NCI-H2227 (cell line): ENCODE results near the gene CPM.
"Not testable (repeated sequence)": the region's sequence is repeated elsewhere in the genome, so short reads cannot be mapped to it uniquely, and the experiment has no call there.

ENCODE experiments used
- DNase-seq: peaks from one replicate; lab custom pipeline; 2025; ENCODE audit not compliant: unreplicated experiment; lab: John Stamatoyannopoulos, UW

The CPM gene

GRCh38 chr12:68831751-68832503 lies 101.0 kb downstream of the CPM start:
- DNase-seq, result no peak

GRCh38 chr12:68831272-68831671 lies 101.7 kb downstream of the CPM start:
- no peak for DNase-seq

GRCh38 chr12:68828672-68829068 lies 104.3 kb downstream of the CPM start:
- DNase-seq, result no peak

GRCh38 chr12:68827895-68828671 lies 104.9 kb downstream of the CPM start:
- DNase-seq, result no peak

- DNase-seq, result no peak
These were observed 107.3 kb downstream of the CPM start for GRCh38 chr12:68825569-68826217.

DNA sequence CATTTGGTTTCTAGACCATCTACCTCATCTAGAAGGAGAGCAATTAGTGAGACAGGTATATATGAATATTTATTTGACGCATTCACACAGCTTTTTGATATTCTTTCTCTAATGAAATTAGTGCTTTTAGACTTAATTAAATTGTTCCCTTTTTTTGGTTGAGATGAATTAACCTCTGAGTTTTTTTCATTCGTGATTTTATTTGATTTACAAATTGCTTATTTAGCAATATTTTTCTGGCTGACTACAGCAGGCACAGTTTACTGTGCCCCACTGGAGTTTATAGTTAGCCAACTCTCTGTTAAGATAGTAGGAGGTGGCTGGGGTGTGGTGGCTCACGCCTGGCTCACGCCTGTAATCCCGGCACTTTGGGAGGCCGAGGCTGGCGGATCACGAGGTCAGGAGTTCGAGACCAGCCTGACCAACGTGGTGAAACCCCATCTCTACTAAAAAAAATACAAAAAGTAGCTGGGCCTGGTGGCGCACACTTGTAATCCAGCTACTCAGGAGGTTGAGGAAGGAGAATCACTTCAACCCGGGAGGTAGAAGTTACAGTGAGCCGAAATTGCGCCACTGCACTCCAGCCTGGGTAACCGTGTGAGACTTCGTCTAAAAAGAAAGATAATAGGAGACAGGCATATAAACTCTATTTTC lies 108.2 kb downstream of the CPM start:
- DNase-seq, result no peak

GRCh38 chr12:68824131-68824530 lies 108.8 kb downstream of the CPM start:
- DNase-seq, result no peak

GRCh38 chr12:68823696-68824095 lies 109.3 kb downstream of the CPM start:
- DNase-seq, result no peak

DNA sequence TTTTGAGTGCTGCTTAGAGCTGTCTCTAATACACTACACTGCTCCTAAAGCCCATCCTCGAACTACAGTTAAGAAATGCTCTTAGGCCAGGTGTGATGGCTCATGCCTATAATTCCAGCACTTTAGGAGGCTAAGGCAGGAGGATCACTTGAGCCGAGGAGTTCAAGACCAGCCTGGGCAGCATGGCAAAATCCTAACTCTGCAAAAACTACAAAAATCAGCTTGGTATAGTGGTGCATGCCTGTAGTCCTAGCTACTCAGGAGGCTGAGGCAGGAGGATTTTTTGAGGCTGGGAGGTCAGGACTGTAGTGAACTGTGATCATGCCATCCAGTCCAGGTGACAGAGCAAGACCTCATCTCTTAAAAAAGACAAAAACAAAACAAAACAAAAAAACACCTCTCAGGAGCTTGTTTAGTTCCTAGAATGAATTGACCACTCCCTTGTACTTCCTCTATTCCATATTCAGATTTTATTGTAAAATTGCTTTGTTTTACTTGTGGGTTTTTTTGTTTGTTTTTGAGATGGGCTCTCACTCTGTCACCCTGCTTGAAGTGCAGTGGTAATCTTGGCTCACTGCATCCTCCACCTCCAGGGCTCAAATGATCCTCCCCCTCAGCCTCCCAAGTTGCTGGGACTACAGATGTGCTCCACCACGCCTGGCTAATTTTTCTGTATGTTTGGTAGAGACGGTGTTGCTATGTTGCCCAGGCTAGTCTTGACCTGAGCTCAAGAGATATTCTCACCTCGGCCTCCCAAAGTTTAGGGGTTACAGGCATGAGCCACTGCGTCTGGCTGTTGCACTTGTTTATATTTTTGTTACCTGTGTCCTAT lies 111.4 kb downstream of the CPM start:
- DNase-seq, result no peak

- DNase-seq, result not testable (repeated sequence)
These were observed 113.5 kb downstream of the CPM start for GRCh38 chr12:68819481-68819880.

GRCh38 chr12:68815928-68816800 lies 116.8 kb downstream of the CPM start:
- no peak for DNase-seq

DNA sequence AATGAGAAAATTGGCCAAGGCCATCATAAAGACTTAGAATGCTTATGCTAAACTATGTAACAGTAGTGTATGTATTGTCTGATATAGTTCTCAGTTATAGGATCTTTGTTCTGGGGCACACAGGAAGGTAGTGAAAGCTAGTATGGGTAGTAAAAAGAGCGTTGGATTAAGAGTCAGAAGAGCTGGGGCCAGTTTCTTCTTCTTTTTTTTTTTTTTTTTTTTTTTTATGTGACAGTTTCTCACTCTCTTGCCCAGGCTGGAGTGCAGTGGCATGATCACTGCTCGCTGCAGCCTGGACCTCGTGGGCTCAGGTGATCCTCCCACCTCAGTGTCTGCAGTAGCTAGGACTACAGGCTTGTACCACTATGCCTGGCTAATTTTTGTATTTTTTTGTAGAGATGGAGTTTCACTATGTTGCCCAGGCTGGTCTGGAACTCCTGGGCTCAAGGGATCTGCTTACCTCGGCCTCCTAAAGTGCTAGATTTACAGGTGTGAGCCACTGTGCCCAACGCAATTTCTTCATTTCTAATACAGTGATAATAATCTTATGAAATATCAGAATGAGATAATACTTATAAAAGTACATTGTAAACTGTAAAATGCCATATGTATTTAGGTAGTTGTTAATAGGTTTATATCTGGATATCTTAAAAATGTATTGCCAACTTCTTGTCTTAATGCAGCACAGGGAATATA lies 117.6 kb downstream of the CPM start:
- DNase-seq, result no peak

DNA sequence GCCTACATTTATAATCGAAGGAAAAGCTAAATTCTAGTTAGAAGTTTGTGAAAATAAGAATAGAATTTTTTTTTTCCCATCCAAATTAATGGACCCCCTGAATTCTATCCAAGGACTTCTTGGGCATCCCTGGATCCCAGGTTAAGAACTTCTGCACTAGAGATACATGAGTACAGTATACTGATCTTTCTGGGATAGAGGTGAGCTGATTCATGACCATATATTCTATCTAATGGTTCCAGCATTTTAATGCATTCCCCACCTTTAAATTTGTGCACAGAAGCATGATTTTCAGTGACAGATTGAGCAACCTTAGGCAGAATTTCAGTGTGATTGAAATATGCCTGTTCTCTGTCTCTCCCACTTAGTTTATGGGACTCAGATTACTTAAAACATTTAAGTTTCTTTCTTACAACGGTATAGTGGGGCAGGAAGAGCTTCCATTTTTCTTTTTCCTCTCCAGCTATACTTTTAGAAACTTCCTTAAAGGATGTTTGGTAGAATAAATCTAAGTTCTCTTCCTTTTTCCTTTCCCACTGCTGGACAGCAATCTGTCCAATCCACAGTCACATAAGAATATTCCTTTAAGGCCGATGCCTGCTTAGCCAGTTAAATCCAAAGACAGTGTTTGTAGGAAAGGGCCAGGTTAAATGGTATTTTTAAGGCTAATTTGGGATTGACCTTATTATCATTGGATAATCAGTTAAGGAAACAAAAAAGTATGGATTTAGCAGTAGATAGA lies 118.3 kb downstream of the CPM start:
- DNase-seq, result no peak

DNA sequence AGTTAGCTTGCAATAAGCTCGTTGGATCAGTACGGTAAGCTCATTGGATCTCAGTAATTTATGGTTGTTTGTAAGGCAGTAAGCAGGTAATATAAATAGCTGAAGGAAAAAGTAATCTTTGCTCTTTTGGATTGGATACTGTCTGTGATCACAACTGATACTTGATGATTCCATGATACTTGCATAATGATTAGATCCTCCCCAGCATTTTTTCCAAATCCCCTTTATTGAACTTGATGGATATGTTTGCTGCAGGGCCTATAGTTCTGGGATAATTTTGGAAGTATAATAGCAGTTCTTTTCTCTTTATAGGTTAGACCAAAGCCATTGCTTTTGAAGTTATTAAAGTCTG lies 119.8 kb downstream of the CPM start:
- no peak for DNase-seq

DNA sequence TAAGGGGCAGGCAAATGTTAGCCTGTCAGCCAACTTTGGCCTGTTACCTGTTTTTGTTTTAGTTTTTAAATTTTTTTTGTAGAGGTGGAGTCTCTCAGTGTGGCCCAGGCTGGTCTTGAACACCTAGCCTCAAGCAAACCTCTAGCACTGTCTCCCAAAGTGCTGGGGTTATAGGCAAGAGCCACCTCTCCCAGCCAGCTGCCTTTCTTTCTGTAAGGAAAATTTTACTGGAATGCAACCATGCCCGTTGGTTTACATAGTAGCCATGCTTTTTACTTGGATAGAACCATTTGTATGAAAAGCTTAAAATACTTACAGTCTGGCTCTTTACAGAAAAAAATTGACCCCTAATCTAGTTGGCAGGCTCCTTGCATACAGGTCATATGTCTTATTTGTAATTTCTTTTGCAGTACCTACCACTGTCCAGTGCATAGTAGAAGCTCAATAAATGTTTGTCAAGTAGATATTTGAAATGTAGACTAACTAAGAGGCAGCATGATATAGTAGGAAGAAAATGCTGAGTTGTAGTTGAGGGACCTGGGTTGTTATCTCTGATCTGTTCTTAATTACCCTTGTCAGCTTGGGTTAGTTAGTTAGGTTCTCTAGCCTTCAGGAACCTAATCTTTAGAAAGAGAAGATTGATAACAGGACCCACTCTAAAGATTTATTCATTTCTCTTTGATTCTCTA lies 120.3 kb downstream of the CPM start:
- no peak for DNase-seq

DNA sequence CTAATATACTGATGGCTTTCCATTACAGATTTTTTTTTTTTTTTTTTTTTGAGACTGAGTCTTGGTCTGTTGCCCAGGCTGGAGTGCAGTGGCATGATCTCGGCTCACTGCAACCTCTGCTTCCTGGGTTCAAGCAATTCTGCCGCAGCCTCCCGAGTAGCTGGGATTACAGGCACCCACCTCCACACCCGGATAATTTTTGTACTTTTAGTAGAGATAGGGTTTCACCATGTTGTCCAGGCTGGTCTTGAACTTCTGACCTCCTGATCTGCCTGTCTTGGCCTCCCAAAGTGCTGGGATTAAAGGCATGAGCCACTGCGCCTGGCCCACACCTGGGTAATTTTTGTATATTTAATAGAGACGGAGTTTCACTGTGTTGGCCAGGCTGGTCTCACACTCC lies 121.4 kb downstream of the CPM start:
- not testable (repeated sequence) for DNase-seq

DNA sequence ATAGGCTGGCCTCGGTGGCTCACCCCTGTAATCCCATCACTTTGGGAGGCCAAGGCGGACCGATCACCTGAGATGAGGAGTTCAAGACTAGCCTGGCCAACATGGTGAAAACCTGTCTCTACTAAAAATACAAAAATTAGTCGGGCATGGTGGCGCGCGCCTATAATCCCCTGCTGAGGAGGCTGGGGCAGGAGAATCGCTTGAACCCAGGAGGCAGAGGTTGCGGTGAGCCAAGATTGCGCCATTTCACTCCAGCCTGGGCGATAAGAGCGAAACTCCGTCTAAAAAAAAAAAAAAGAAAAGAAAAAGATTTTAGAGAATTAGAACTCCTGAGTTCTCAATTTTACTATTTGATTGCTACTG lies 123.0 kb downstream of the CPM start:
- not testable (repeated sequence) for DNase-seq
